ENCODE data around the gene NPHP4. TPM values are rescaled to one million over a fixed set of nuclear protein-coding genes. Genes with fewer than 3 reads are reported as not detected.

NPHP4 gene
- total and polyA plus RNA-seq, 2 donors: 5.1 to 6.8 TPM

- Histone ChIP-seq H3K4me1 (ENCODE audit: insufficient read depth) (peaks cover 2% of the 10 kb centered on the region), H3K36me3 (ENCODE audit: insufficient read depth) (no peaks in the 10 kb centered on the region), H3K4me3 (ENCODE audit: low read depth, low read length) (no peak overlapping the region), H3K27ac (ENCODE audit: low read depth) (no peak overlapping the region)
- 94% methylated on average over 17 of the region's 17 CpGs for WGBS
- no peak for DNase-seq (ENCODE audit: extremely low spot score)
These were observed 3.8 kb upstream of the NPHP4 start for GRCh38 chr1:5995871-5996630.

GRCh38 chr1:5994713-5995621 lies 2.7 kb upstream of the NPHP4 start:
- DNase-seq (ENCODE audit: extremely low spot score): no peak
- 84% methylated on average over 29 of the region's 29 CpGs for WGBS
- no peak overlapping the region for H3K27ac ChIP-seq (ENCODE audit: low read depth)
- H3K4me1 ChIP-seq (ENCODE audit: insufficient read depth): peaks cover 2% of the 10 kb centered on the region
- no peak overlapping the region for H3K4me3 ChIP-seq (ENCODE audit: low read depth, low read length)
- H3K36me3 ChIP-seq (ENCODE audit: insufficient read depth): no peaks in the 10 kb centered on the region

GRCh38 chr1:5993556-5994491 lies 1.6 kb upstream of the NPHP4 start:
- DNase-seq (ENCODE audit: extremely low spot score): no peak
- whole genome bisulfite sequencing: 45% methylated on average over 29 of the region's 29 CpGs
- Histone ChIP-seq H3K4me1 (ENCODE audit: insufficient read depth) (peaks cover 2% of the 10 kb centered on the region), H3K36me3 (ENCODE audit: insufficient read depth) (no peaks in the 10 kb centered on the region), H3K4me3 (ENCODE audit: low read depth, low read length) (peak overlapping the region; percentile 76), H3K27ac (ENCODE audit: low read depth) (no peak overlapping the region)

- 1% methylated on average over 49 of the region's 49 CpGs for WGBS
- Histone ChIP-seq H3K4me1 (ENCODE audit: insufficient read depth) (peaks cover 2% of the 10 kb centered on the region), H3K27ac (ENCODE audit: low read depth) (no peak overlapping the region), H3K4me3 (ENCODE audit: low read depth, low read length) (peak overlapping the region; percentile 76), H3K36me3 (ENCODE audit: insufficient read depth) (no peaks in the 10 kb centered on the region)
- no peak for DNase-seq (ENCODE audit: extremely low spot score)
These were observed 760 bp upstream of the NPHP4 start for GRCh38 chr1:5992814-5993555.

GRCh38 chr1:5991381-5992025 lies 722 bp downstream of the NPHP4 start:
- Histone ChIP-seq H3K36me3 (ENCODE audit: insufficient read depth) (no peaks in the 10 kb centered on the region), H3K4me1 (ENCODE audit: insufficient read depth) (peaks cover 2% of the 10 kb centered on the region)

GRCh38 chr1:5990913-5991312 lies 1.3 kb downstream of the NPHP4 start:
- Histone ChIP-seq H3K4me3 (ENCODE audit: low read depth, low read length) (peak overlapping the region; percentile 76), H3K27ac (ENCODE audit: low read depth) (no peak overlapping the region)

More at GRCh38 chr1:5991381-5992025, 722 bp downstream of the NPHP4 start:
- Histone ChIP-seq H3K4me3 (ENCODE audit: low read depth, low read length) (peak overlapping the region; percentile 76), H3K27ac (ENCODE audit: low read depth) (no peak overlapping the region)
- DNase-seq (ENCODE audit: extremely low spot score): no peak
- WGBS: under 1% methylated on average over 59 of the region's 60 CpGs

GRCh38 chr1:5989731-5990271 lies 2.4 kb downstream of the NPHP4 start:
- 91% methylated on average over 18 of the region's 18 CpGs for WGBS
- no peak for DNase-seq (ENCODE audit: extremely low spot score)
- no peak overlapping the region for H3K27ac ChIP-seq (ENCODE audit: low read depth)
- no peak overlapping the region for H3K4me3 ChIP-seq (ENCODE audit: low read depth, low read length)
- H3K4me1 ChIP-seq (ENCODE audit: insufficient read depth): peaks cover 2% of the 10 kb centered on the region
- H3K36me3 ChIP-seq (ENCODE audit: insufficient read depth): no peaks in the 10 kb centered on the region

More at GRCh38 chr1:5990913-5991312, 1.3 kb downstream of the NPHP4 start:
- H3K4me1 ChIP-seq (ENCODE audit: insufficient read depth): peaks cover 2% of the 10 kb centered on the region
- no peaks in the 10 kb centered on the region for H3K36me3 ChIP-seq (ENCODE audit: insufficient read depth)
- no peak for DNase-seq (ENCODE audit: extremely low spot score)
- WGBS: 46% methylated on average over 10 of the region's 10 CpGs

- DNase-seq (ENCODE audit: extremely low spot score): no peak
- 96% methylated on average over 5 of the region's 5 CpGs for WGBS
- peaks cover 2% of the 10 kb centered on the region for H3K4me1 ChIP-seq (ENCODE audit: insufficient read depth)
- no peaks in the 10 kb centered on the region for H3K36me3 ChIP-seq (ENCODE audit: insufficient read depth)
- H3K4me3 ChIP-seq (ENCODE audit: low read depth, low read length): no peak overlapping the region
- H3K27ac ChIP-seq (ENCODE audit: low read depth): no peak overlapping the region
These were observed 3.0 kb downstream of the NPHP4 start for GRCh38 chr1:5989286-5989605.

GRCh38 chr1:5988596-5989285 lies 3.5 kb downstream of the NPHP4 start:
- H3K4me1 ChIP-seq (ENCODE audit: insufficient read depth): peaks cover 2% of the 10 kb centered on the region
- WGBS: 88% methylated on average over 14 of the region's 14 CpGs
- DNase-seq (ENCODE audit: extremely low spot score): no peak
- no peak overlapping the region for H3K27ac ChIP-seq (ENCODE audit: low read depth)
- H3K36me3 ChIP-seq (ENCODE audit: insufficient read depth): no peaks in the 10 kb centered on the region
- no peak overlapping the region for H3K4me3 ChIP-seq (ENCODE audit: low read depth, low read length)

GRCh38 chr1:5986018-5986417 lies 6.2 kb downstream of the NPHP4 start:
- Histone ChIP-seq H3K36me3 (ENCODE audit: insufficient read depth) (no peaks in the 10 kb centered on the region), H3K27ac (ENCODE audit: low read depth) (no peak overlapping the region), H3K4me1 (ENCODE audit: insufficient read depth) (no peaks in the 10 kb centered on the region), H3K4me3 (ENCODE audit: low read depth, low read length) (no peak overlapping the region)
- DNase-seq (ENCODE audit: extremely low spot score): no peak
- 94% methylated on average over 13 of the region's 13 CpGs for WGBS

- DNase-seq (ENCODE audit: extremely low spot score): no peak
- WGBS: 93% methylated on average over 11 of the region's 11 CpGs
- H3K36me3 ChIP-seq (ENCODE audit: insufficient read depth): no peaks in the 10 kb centered on the region
- no peaks in the 10 kb centered on the region for H3K4me1 ChIP-seq (ENCODE audit: insufficient read depth)
- no peak overlapping the region for H3K27ac ChIP-seq (ENCODE audit: low read depth)
- no peak overlapping the region for H3K4me3 ChIP-seq (ENCODE audit: low read depth, low read length)
These were observed 7.0 kb downstream of the NPHP4 start for GRCh38 chr1:5985250-5985649.

All from urinary bladder (tissue), 4 donors.